Caco-2 (cell line): ENCODE results near the gene FLAD1. TPM values are rescaled to one million over a fixed set of nuclear protein-coding genes. Genes with fewer than 3 reads are reported as not detected.

Source experiments
- BruUV-seq: library from RNA; stranded (reverse); fragments of 400-500 nt; replicated peaks from 2 replicates; lab custom pipeline; 2021; lab: Mats Ljungman, UMichigan
- CTCF ChIA-PET: fragments of 300-600 bp; sonication (Branson Sonifier 250); formaldehyde crosslinking; loops from one replicate; lab custom pipeline; 2022; ENCODE audit warnings: antibody characterized with exemption; lab: Charles Lee
- POLR2A ChIA-PET: fragments of 300-600 bp; sonication (Branson Sonifier 250); formaldehyde crosslinking; loops from one replicate; lab custom pipeline; 2022; ENCODE audit warnings: antibody characterized with exemption; lab: Charles Lee
- DNase-seq, 2 experiments: peaks; one replicate each; pipeline versions ENCODE4 v3.0.0 to v3.0.0-alpha.2; 2020 to 2022
- H3K27me3 ChIP-seq: replicated peaks from 2 replicates; pipeline ENCODE4 v1.6.0; 2011; ENCODE audit warnings: low read length; ENCODE audit not compliant: control insufficient read depth, insufficient read depth
- H3K36me3 ChIP-seq: 2 replicates; pipeline ENCODE4 v1.5.1; 2011; ENCODE audit warnings: low read length; ENCODE audit not compliant: control insufficient read depth, insufficient read depth
- H3K4me1 ChIP-seq: fragments of 250-450 bp; sonication (Bioruptor Pico); 2 replicates; pipeline ENCODE4 v1.5.1; 2020; ENCODE audit warnings: mild to moderate bottlenecking
- H3K4me3 ChIP-seq: 2 replicates; pipeline ENCODE4 v1.5.1; 2011; ENCODE audit warnings: low read depth, mild to moderate bottlenecking, control low read depth, low read length
- H3K9me3 ChIP-seq: fragments of 250-450 bp; sonication (Bioruptor Pico); 2 replicates; pipeline ENCODE4 v1.5.1; 2020; ENCODE audit warnings: mild to moderate bottlenecking, moderate library complexity
- H3K27ac Mint-ChIP-seq: one replicate; pipeline ENCODE4 v1.8.0; 2022; ENCODE audit warnings: mixed read lengths; ENCODE audit not compliant: unreplicated experiment
- H3K27me3 Mint-ChIP-seq: one replicate; pipeline ENCODE4 v1.8.0; 2022; ENCODE audit warnings: mixed read lengths; ENCODE audit not compliant: insufficient read depth, unreplicated experiment
- H3K36me3 Mint-ChIP-seq: one replicate; pipeline ENCODE4 v1.8.0; 2022; ENCODE audit warnings: mild to moderate bottlenecking, mixed read lengths; ENCODE audit not compliant: insufficient read depth, unreplicated experiment
- H3K4me1 Mint-ChIP-seq: one replicate; pipeline ENCODE4 v1.8.0; 2022; ENCODE audit warnings: low read depth, mixed read lengths; ENCODE audit not compliant: unreplicated experiment
- H3K4me3 Mint-ChIP-seq: one replicate; pipeline ENCODE4 v1.8.0; 2022; ENCODE audit warnings: mild to moderate bottlenecking, moderate library complexity, mixed read lengths; ENCODE audit not compliant: unreplicated experiment
- H3K9me3 Mint-ChIP-seq: one replicate; pipeline ENCODE4 v1.8.0; 2022; ENCODE audit warnings: mixed read lengths; ENCODE audit not compliant: unreplicated experiment
- intact Hi-C: fragments of 100-400 bp; cut with micrococcal nuclease; formaldehyde crosslinking; loops from one replicate; pipeline ENCODE4 v1.10.0; 2022; ENCODE audit not compliant: unreplicated experiment
- total RNA-seq: library from RNA; stranded (reverse); gene quantifications from 2 replicates; pipeline ENCODE4 v1.2.3, GENCODE V29; 2022
- TF ChIP-seq, protein P1 (sequence below), 2 experiments: fragments of 200-600 bp in 1 of 2; IDR thresholded peaks; 1 replicate in 1 of 2; 2 replicates in 1 of 2; pipeline versions ENCODE4 v1.5.1 to v1.8.0; 2011 to 2022; ENCODE audit warnings: antibody characterized with exemption in 1 of 2, control low read depth in 1 of 2, inconsistent platforms in 1 of 2, low read depth in 1 of 2, low read length in 1 of 2, mild to moderate bottlenecking in 1 of 2, moderate library complexity in 1 of 2; ENCODE audit not compliant: insufficient read depth in 1 of 2, severe bottlenecking in 1 of 2, unreplicated experiment in 1 of 2

Gene FLAD1
- total RNA-seq, 1 experiment from 2014 or later = 51.3 TPM

DNA sequence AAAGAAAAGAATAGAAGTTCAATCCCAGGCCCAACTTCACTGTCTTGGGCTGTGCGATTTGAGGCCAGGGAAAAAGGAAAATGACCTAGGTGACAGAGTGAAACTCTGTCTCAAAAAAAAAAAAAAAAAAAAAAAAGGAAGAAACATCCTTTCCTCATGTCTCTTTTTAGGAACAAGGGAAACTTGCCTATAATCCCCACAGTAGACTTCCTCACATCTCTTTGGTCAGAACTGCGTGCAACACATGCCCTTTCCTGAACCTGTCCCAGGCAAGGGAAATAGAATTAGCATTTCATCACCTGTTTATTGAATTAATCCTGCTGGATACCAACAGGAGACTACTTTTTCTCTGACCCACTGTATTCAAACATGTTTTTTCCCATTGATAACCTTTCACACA, 52.8 kb downstream of the FLAD1 start:
- intact Hi-C loops = no loop called here
- no peaks in the 10 kb centered on the region for H3K9me3 Mint-ChIP-seq
- H3K9me3 ChIP-seq = no peaks in the 10 kb centered on the region
- H3K4me3 Mint-ChIP-seq = no peak overlapping the region
- H3K4me3 ChIP-seq = no peak overlapping the region
- no peaks in the 10 kb centered on the region for H3K36me3 ChIP-seq
- H3K27me3 ChIP-seq = no peaks in the 10 kb centered on the region
- no TSS peak for BruUV-seq
- H3K36me3 Mint-ChIP-seq = no peaks in the 10 kb centered on the region
- TF ChIP-seq, protein P1, sequence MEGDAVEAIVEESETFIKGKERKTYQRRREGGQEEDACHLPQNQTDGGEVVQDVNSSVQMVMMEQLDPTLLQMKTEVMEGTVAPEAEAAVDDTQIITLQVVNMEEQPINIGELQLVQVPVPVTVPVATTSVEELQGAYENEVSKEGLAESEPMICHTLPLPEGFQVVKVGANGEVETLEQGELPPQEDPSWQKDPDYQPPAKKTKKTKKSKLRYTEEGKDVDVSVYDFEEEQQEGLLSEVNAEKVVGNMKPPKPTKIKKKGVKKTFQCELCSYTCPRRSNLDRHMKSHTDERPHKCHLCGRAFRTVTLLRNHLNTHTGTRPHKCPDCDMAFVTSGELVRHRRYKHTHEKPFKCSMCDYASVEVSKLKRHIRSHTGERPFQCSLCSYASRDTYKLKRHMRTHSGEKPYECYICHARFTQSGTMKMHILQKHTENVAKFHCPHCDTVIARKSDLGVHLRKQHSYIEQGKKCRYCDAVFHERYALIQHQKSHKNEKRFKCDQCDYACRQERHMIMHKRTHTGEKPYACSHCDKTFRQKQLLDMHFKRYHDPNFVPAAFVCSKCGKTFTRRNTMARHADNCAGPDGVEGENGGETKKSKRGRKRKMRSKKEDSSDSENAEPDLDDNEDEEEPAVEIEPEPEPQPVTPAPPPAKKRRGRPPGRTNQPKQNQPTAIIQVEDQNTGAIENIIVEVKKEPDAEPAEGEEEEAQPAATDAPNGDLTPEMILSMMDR (IDR thresholded peaks at IDR 0.05; ENCODE audit: insufficient read depth in 1 of 2, low read depth in 1 of 2, low read length in 1 of 2, severe bottlenecking in 1 of 2, unreplicated experiment in 1 of 2) = no peak
- H3K27me3 Mint-ChIP-seq = peaks cover 4% of the 10 kb centered on the region
- ChIA-PET CTCF (no interaction called here), POLR2A (no interaction called here)
- DNase-seq = no peak
- peaks cover 10% of the 10 kb centered on the region for H3K4me1 Mint-ChIP-seq
- H3K4me1 ChIP-seq = no peaks in the 10 kb centered on the region
- H3K27ac Mint-ChIP-seq = no peak overlapping the region

- peaks cover 4% of the 10 kb centered on the region for H3K27me3 Mint-ChIP-seq
- no peaks in the 10 kb centered on the region for H3K36me3 ChIP-seq
- CTCF ChIA-PET = interaction anchor here (0.7 kb wide), 2 partner anchors 17 to 67 kb away, joined by 5 to 10 read pairs; no protein-coding TSS in a partner anchor
- H3K4me3 ChIP-seq = no peak overlapping the region
- no peaks in the 10 kb centered on the region for H3K9me3 ChIP-seq
- DNase-seq = no peak
- POLR2A ChIA-PET = no interaction called here
- BruUV-seq = no TSS peak
- H3K27me3 ChIP-seq = no peaks in the 10 kb centered on the region
- intact Hi-C loops = no loop called here
- H3K27ac Mint-ChIP-seq = no peak overlapping the region
- TF ChIP-seq, protein P1 (IDR thresholded peaks at IDR 0.05; ENCODE audit: insufficient read depth in 1 of 2, low read depth in 1 of 2, low read length in 1 of 2, severe bottlenecking in 1 of 2, unreplicated experiment in 1 of 2) = no peak
- H3K36me3 Mint-ChIP-seq = no peaks in the 10 kb centered on the region
- H3K4me1 Mint-ChIP-seq = peaks cover 10% of the 10 kb centered on the region
- no peaks in the 10 kb centered on the region for H3K4me1 ChIP-seq
- no peak overlapping the region for H3K4me3 Mint-ChIP-seq
- no peaks in the 10 kb centered on the region for H3K9me3 Mint-ChIP-seq
Observed at GRCh38 chr1:155037043-155037442, 53.9 kb downstream of the FLAD1 start.

GRCh38 chr1:155037851-155038441, 54.8 kb downstream of the FLAD1 start:
- Histone ChIP-seq H3K27me3 (no peaks in the 10 kb centered on the region), H3K9me3 (no peaks in the 10 kb centered on the region), H3K36me3 (no peaks in the 10 kb centered on the region), H3K4me1 (no peaks in the 10 kb centered on the region), H3K4me3 (no peak overlapping the region)
- BruUV-seq = no TSS peak
- DNase-seq = no peak
- CTCF ChIA-PET = interaction anchor here (0.7 to 2.4 kb wide), 5 partner anchors 13 to 66 kb away, joined by 3 to 10 read pairs (median 5); partner anchors contain the start of gene ADAM15
- TF ChIP-seq, protein P1 (IDR thresholded peaks at IDR 0.05; ENCODE audit: insufficient read depth in 1 of 2, low read depth in 1 of 2, low read length in 1 of 2, severe bottlenecking in 1 of 2, unreplicated experiment in 1 of 2) = no peak
- no peak overlapping the region for H3K27ac Mint-ChIP-seq
- H3K27me3 Mint-ChIP-seq = peaks cover 4% of the 10 kb centered on the region
- intact Hi-C loops = no loop called here
- H3K36me3 Mint-ChIP-seq = no peaks in the 10 kb centered on the region
- H3K4me1 Mint-ChIP-seq = peaks cover 10% of the 10 kb centered on the region
- H3K9me3 Mint-ChIP-seq = no peaks in the 10 kb centered on the region
- POLR2A ChIA-PET = no interaction called here
- no peak overlapping the region for H3K4me3 Mint-ChIP-seq
